NOMO-1 treated with dmso at 0.1 percent for 144 hours (cell line): ENCODE results near the gene IFNGR2.
"Not testable (repeated sequence)": the region's sequence is repeated elsewhere in the genome, so short reads cannot be mapped to it uniquely, and the experiment has no call there.

Source experiments
- DNase-seq: peaks from one replicate; lab custom pipeline; 2025; ENCODE audit not compliant: unreplicated experiment; lab: John Stamatoyannopoulos, UW

The IFNGR2 gene

DNA sequence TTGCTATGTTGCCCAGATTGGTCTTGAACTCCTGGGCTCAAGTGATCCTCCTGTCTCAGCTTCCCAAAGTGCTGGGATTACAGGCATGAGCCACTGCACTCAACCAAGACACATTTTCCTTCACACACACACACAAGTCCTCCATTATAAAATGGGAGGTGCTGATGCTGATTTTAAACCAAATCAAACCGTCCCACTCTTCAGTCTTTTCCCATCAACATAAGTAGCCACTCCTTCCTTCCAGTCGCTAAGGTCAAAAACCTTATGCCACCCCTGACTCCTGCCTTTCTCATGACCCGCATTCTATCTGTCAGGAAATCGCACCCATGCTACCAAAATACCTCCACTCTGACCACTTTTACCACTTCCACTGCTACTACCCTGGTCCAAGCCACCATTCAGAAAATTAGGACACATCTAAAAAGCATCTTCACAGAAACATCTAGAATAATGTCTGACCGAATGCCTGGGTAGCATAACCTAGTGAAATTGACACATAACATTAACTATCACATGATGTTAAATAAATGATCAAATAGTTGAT, 28.0 kb upstream of the IFNGR2 start:
- DNase-seq: no peak

DNA sequence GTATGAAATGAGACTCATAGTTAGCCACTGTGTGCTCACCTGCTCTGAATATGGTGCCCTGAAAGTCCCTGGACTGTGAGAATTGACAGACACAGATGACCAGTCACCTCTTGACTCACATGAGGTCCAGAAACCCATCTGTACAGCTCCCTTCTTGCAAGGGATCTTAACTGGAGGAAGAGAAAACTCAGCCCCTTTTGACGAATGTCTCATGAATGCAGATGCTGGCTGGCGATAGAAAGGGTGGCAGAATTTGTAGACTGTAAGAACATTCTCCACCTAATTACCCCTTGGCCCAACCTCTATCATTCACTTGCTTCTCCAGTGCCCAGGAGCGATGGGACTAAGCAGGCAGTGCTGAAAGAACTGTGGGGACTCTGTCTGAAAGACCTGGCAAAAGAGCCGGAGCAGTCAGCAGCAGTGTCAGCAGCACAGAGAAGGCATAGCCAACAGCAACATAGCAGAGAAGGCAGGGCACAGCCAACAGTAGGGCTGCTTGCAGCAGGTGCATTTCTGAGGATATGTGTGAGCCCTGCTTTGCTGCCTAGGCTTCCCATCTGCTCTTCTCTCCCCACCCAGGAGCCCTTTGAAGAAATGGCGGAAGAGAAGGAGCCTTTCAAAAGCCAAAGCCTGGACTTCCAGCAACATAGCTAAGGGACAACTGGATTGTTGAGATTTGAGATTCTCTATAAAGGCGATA, 25.8 kb upstream of the IFNGR2 start:
- no peak for DNase-seq

- no peak for DNase-seq
Measured at GRCh38 chr21:33378081-33378480, 25.1 kb upstream of the IFNGR2 start.

DNA sequence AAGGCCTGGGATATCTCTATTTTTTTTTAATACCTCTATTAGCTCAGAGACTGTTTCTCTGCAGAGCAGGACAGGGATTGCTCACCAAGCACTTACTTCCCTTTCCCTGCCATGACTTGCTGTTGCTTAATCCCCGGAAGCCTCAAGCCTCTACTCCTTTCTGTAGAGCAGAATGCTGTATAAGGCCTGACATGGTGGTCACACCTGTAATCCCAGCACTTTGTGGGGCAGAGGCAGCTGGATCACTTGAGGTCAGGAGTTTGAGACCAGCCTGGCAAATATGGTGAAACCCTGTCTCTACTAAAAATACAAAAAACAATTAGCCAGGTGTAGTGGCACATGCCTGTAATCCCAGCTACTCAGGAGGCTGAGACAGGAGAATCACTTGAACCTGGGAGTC, 23.3 kb upstream of the IFNGR2 start:
- peak; percentile 71 for DNase-seq

GRCh38 chr21:33380483-33380998, 22.7 kb upstream of the IFNGR2 start:
- peak; percentile 87 for DNase-seq

DNA sequence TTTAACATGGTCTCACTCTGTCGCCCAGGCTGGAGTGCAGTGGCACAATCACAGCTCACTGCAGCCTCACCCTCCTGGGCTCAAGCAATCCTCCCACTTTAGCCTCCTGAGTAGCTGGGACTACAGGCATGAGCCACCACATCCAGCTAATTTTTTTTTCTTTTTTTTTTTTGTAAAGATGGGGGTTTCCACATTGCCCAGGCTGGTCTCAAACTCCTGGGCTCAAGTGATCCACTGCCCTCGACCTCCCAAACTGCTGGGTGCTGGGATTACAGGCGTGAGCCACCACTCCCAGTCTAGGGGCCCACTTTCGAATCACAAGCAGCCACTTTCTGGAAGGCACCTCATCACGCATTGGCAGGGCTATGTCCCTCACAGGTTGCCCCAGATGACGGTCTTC, 21.8 kb upstream of the IFNGR2 start:
- not testable (repeated sequence) for DNase-seq

GRCh38 chr21:33383056-33383888, 19.9 kb upstream of the IFNGR2 start:
- DNase-seq: peak; percentile 96

DNA sequence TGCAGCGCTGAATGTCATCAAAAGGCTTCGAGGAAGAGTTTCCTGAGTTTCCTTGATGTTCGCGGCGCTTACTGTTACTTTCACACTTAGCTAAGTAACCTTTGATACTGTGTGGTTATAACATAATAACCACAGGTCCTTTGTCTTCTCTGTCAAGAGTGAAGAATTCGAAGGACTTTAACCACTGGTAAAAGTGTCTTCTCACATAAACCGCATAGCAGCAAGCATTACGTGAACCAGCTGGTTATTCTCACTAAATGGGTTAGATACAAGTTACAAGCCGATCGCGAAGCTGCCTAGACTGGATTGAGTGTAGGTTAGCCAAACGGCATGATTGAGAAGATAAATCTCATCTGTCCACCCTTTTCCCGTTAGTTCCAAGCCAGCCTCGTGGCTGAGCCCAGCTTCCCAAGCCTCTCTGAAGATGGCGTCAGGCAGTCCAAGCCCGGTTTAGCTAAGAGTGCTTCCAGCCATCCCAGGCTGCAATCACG, 18.3 kb upstream of the IFNGR2 start:
- DNase-seq: no peak

- DNase-seq: no peak
Measured at GRCh38 chr21:33386222-33386784, 16.9 kb upstream of the IFNGR2 start.

- no peak for DNase-seq
Measured at GRCh38 chr21:33387294-33387693, 15.9 kb upstream of the IFNGR2 start.

DNA sequence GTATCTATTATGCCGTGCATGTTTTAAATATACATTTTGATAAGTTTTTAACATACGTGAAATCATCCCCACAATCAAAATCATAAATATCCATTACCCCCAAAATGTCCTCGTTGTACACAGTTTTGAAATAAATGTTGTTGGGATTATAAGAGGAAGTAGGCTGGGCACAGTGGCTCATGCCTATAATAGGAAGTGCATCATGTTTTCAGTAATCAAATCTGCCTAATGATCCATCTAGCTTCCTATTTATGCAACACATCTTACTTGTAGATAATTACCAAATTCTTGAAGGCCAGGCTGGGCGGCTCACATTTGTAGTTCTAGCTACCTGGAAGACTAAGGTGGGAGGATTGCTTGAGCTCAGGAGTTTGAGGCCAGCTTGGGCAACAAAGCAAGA, 15.0 kb upstream of the IFNGR2 start:
- DNase-seq: peak; percentile 60

DNA sequence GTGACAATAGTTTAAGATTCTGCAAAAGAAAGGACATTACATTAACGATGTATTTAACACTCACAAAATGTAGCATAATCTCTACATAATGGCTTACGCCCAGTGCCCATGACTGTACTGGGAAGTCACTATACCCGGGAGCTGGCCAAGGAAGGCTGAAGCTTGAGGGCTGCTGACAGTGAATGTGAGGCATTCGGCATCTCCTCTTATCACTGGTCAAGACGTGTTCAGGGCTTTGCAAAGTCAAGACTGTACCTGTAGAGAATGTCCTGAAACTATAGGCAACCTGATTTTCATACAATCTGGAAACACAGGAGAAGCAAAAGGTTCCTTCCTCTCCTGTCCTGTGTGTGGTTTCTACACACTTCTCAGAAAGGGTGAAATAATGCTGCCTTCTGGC, 12.7 kb upstream of the IFNGR2 start:
- no peak for DNase-seq

GRCh38 chr21:33391656-33392055, 11.6 kb upstream of the IFNGR2 start:
- peak; percentile 39 for DNase-seq

GRCh38 chr21:33392284-33392985, 10.8 kb upstream of the IFNGR2 start:
- no peak for DNase-seq

- no peak for DNase-seq
Measured at GRCh38 chr21:33393348-33393747, 9.9 kb upstream of the IFNGR2 start.

DNA sequence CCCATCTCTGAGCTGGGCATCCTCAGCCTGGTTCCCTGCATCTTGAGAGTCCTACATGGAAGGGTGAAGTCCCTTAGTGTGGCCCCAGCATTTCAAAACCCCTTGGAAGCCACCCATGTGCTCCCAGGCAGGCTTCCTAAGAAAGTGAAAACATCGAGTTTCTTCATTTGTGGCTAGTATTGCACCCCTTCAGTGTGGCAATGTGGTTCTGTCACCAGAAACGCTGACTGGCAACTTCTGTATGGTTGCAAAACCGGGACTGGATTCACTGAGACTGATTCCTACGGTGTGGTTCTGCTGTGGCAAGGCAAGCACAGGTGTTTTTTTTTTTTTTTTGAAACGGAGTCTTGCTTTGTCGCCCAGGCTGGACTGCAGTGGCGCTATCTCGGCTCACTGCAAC, 9.0 kb upstream of the IFNGR2 start:
- DNase-seq: peak; percentile 86

GRCh38 chr21:33395891-33396331, 7.3 kb upstream of the IFNGR2 start:
- no peak for DNase-seq

- no peak for DNase-seq
Measured at GRCh38 chr21:33396436-33396835, 6.8 kb upstream of the IFNGR2 start.

DNA sequence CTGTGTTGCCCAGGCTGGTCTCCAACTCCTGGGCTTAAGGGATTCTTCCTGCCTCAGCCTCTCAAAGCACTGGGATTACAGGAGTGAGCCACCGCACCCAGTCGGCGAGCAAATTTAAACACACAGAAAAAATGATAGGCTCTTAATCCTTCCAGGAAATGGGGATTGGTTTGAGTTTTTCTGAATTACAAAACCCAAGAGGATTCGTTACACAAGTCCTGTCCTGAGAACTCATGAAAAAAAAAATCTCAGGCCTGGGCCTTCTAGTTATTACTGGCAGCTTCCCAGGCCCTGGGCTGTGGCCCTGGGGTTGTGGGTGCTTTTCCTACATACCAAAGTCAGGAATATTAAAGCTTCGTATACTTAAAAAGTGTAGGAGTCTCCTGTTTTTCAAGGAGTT, 6.3 kb upstream of the IFNGR2 start:
- DNase-seq: no peak

GRCh38 chr21:33397717-33398116, 5.5 kb upstream of the IFNGR2 start:
- no peak for DNase-seq

DNA sequence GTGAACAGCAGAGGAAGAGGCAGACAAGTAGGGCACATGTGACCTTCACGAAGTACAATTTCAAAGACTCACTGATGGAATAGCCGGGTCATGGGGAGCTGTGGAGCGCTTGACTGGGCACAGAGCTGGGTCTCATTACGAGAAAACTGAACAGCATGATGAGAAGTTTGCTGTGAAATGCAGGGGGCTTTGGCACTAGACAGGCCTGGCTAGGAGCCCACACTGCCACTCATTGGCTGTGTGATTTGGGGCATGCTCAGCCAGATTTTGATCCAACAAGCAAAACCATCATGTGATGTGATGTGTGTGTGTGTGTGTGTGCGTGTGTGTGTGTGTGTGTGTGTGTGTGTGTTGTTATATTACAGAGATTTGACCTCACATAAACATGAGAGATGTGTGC, 4.9 kb upstream of the IFNGR2 start:
- DNase-seq: no peak
